Upper lobe of left lung (tissue), 6 donors: Measurements from ENCODE around the gene PGM1. TPM values are rescaled to one million over a fixed set of nuclear protein-coding genes. Genes with fewer than 3 reads are reported as not detected.
A peak's percentile ranks its signal among the peaks of the same experiment; 100 is the strongest.

Experiments used
- ATAC-seq, 2 donors: fragments of 200-7000 bp; cut with Tn5 transposase; one replicate each; pipeline ENCODE4 v1.9.1; 2022; ENCODE audit warnings: mild to moderate bottlenecking in 2 of 2, moderate library complexity in 2 of 2; ENCODE audit not compliant: low FRiP score in 2 of 2
- DNase-seq, 2 donors: peaks; one replicate each; pipeline ENCODE4 v3.0.0-alpha.2; 2019 to 2020
- H3K27ac ChIP-seq, 4 donors: fragments of 200-600 bp; sonication (generic); one replicate each; pipeline ENCODE4 v1.5.1; 2016 to 2019
- H3K27me3 ChIP-seq, 4 donors: fragments of 200-600 bp; sonication (generic); one replicate each; pipeline ENCODE4 v1.5.1; 2017 to 2019
- H3K36me3 ChIP-seq, 4 donors: fragments of 200-600 bp; sonication (generic); one replicate each; pipeline ENCODE4 v1.5.1; 2016 to 2019
- H3K4me1 ChIP-seq, 4 donors: fragments of 200-600 bp; sonication (generic); one replicate each; pipeline ENCODE4 v1.5.1; 2018 to 2019
- H3K4me3 ChIP-seq, 4 donors: fragments of 200-600 bp; sonication (generic); one replicate each; pipeline ENCODE4 v1.5.1; 2017 to 2019; ENCODE audit warnings: mild to moderate bottlenecking in 2 of 4, moderate library complexity in 1 of 4
- H3K9me3 ChIP-seq, 4 donors: fragments of 200-600 bp; sonication (generic); one replicate each; pipeline ENCODE4 v1.5.1; 2018 to 2019
- CTCF ChIP-seq, 6 experiments: fragments of 450-650 bp in 4 of 6; fragments of 200-600 bp in 2 of 6; sonication (generic) in 2 of 6; IDR thresholded peaks; one replicate each; pipeline ENCODE4 v1.5.1; 2016 to 2019; ENCODE audit warnings: antibody characterized with exemption in 6 of 6
- EP300 ChIP-seq, 4 donors: sonication (generic); formaldehyde crosslinking; IDR thresholded peaks; one replicate each; pipeline ENCODE4 v1.5.1; 2017; ENCODE audit warnings: antibody characterized with exemption in 4 of 4, control low read depth in 2 of 4
- POLR2A ChIP-seq, 4 donors: fragments of 450-650 bp; IDR thresholded peaks; one replicate each; pipeline ENCODE4 v1.5.1; 2016 to 2017; ENCODE audit warnings: antibody characterized with exemption in 4 of 4, mild to moderate bottlenecking in 2 of 4
- POLR2AphosphoS5 ChIP-seq, 2 donors: sonication (generic); formaldehyde crosslinking; IDR thresholded peaks; one replicate each; pipeline ENCODE4 v1.5.1; 2017; ENCODE audit warnings: antibody characterized with exemption in 2 of 2
- WGBS, 2 donors: methylation state at CpG; one replicate each; pipeline ENCODE4 v1.1.5; 2017 to 2018; 5-methylcytosine and 5-hydroxymethylcytosine counted together
- total RNA-seq, 6 donors: library from RNA; depleted of rRNA in 4 of 6; stranded (reverse); fragments of >200 nt in 4 of 6; gene quantifications; one replicate each; pipeline versions ENCODE4 v1.1.0 to v1.2.1, GENCODE V29; 2016 to 2021
- donor health status: DM: no; HTN: no; CAD: no; lungs with moderate emphysema.
- donor health status: DM: no; HTN: yes; CAD: no; lungs with severe emphysema.

Gene PGM1
- total RNA-seq, 6 donors from 2014 or later = 25.1 to 101 (median 61.3) TPM

- H3K4me3 ChIP-seq = no peak overlapping the region
- no peaks in the 10 kb centered on the region for H3K36me3 ChIP-seq
- H3K27me3 ChIP-seq = no peaks in the 10 kb centered on the region
- peaks cover 0 to 14% (median 7%) of the 10 kb centered on the region in 4 donors for H3K4me1 ChIP-seq
- TF ChIP-seq POLR2A (IDR thresholded peaks at IDR 0.05) = no peak
- TF ChIP-seq POLR2AphosphoS5 (IDR thresholded peaks at IDR 0.05) = no peak
- TF ChIP-seq EP300 (IDR thresholded peaks at IDR 0.05) = no peak
- no peak for TF ChIP-seq CTCF (IDR thresholded peaks at IDR 0.05)
- no peaks in the 10 kb centered on the region for H3K9me3 ChIP-seq
- DNase-seq = no peak
- 91 to 92% methylated on average over 5 of the region's 5 CpGs for WGBS, 2 donors
- no peak for ATAC-seq
- no peak overlapping the region for H3K27ac ChIP-seq
These were observed 27.5 kb downstream of the PGM1 start for GRCh38 chr1:63620671-63621070.

GRCh38 chr1:63621075-63621474, 27.9 kb downstream of the PGM1 start:
- TF ChIP-seq POLR2A (IDR thresholded peaks at IDR 0.05) = no peak
- TF ChIP-seq CTCF (IDR thresholded peaks at IDR 0.05) = no peak
- no peak for TF ChIP-seq POLR2AphosphoS5 (IDR thresholded peaks at IDR 0.05)
- TF ChIP-seq EP300 (IDR thresholded peaks at IDR 0.05) = no peak
- peak overlapping the region in 1 of 4 donors; percentile 17 for H3K27ac ChIP-seq
- no peaks in the 10 kb centered on the region for H3K9me3 ChIP-seq
- H3K4me3 ChIP-seq = no peak overlapping the region
- no peaks in the 10 kb centered on the region for H3K36me3 ChIP-seq
- WGBS, 2 donors = 62 to 74% methylated on average over 3 of the region's 3 CpGs
- ATAC-seq = no peak
- peaks cover 2 to 18% (median 6%) of the 10 kb centered on the region in 4 donors for H3K4me1 ChIP-seq
- no peak for DNase-seq
- H3K27me3 ChIP-seq = no peaks in the 10 kb centered on the region

GRCh38 chr1:63621698-63622097, 28.5 kb downstream of the PGM1 start:
- Histone ChIP-seq H3K4me3 (no peak overlapping the region), H3K27me3 (no peaks in the 10 kb centered on the region), H3K9me3 (no peaks in the 10 kb centered on the region), H3K36me3 (no peaks in the 10 kb centered on the region), H3K4me1 (peaks cover 2 to 20% (median 7%) of the 10 kb centered on the region in 4 donors), H3K27ac (peak overlapping the region in 1 of 4 donors; percentile 17)
- WGBS, 2 donors = 46 to 48% methylated on average over 5 to 6 of the region's 6 CpGs
- no peak for DNase-seq
- TF ChIP-seq EP300 (IDR thresholded peaks at IDR 0.05) = no peak
- peak in 1 of 2 donors; percentile 17 for TF ChIP-seq POLR2AphosphoS5 (IDR thresholded peaks at IDR 0.05)
- ATAC-seq = no peak

GRCh38 chr1:63622849-63623566, 29.8 kb downstream of the PGM1 start:
- Histone ChIP-seq H3K36me3 (no peaks in the 10 kb centered on the region), H3K9me3 (no peaks in the 10 kb centered on the region), H3K27me3 (no peaks in the 10 kb centered on the region), H3K27ac (peak overlapping the region in 1 of 4 donors; percentile 17), H3K4me1 (peaks cover 2 to 20% (median 7%) of the 10 kb centered on the region in 4 donors), H3K4me3 (no peak overlapping the region)
- no peak for TF ChIP-seq EP300 (IDR thresholded peaks at IDR 0.05)
- TF ChIP-seq POLR2A (IDR thresholded peaks at IDR 0.05) = no peak
- TF ChIP-seq POLR2AphosphoS5 (IDR thresholded peaks at IDR 0.05) = no peak
- TF ChIP-seq CTCF (IDR thresholded peaks at IDR 0.05) = no peak
- 75 to 86% methylated on average over 7 of the region's 7 CpGs for WGBS, 2 donors
- DNase-seq (no peak), ATAC-seq (no peak)

GRCh38 chr1:63623952-63624351, 30.7 kb downstream of the PGM1 start:
- Histone ChIP-seq H3K4me1 (peaks cover 2 to 20% (median 7%) of the 10 kb centered on the region in 4 donors), H3K27ac (no peak overlapping the region), H3K4me3 (no peak overlapping the region), H3K36me3 (no peaks in the 10 kb centered on the region), H3K27me3 (no peaks in the 10 kb centered on the region), H3K9me3 (no peaks in the 10 kb centered on the region)
- 80 to 88% methylated on average over 4 of the region's 4 CpGs for WGBS, 2 donors
- no peak for TF ChIP-seq CTCF (IDR thresholded peaks at IDR 0.05)
- no peak for TF ChIP-seq EP300 (IDR thresholded peaks at IDR 0.05)
- no peak for TF ChIP-seq POLR2A (IDR thresholded peaks at IDR 0.05)
- no peak for TF ChIP-seq POLR2AphosphoS5 (IDR thresholded peaks at IDR 0.05)
- no peak for ATAC-seq
- DNase-seq = no peak
